B cell (primary cell): ENCODE data around the gene RPL29. TPM values are rescaled to one million over a fixed set of nuclear protein-coding genes. Genes with fewer than 3 reads are reported as not detected.

Experiments
- ATAC-seq: fragments of 200-7000 bp; cut with Tn5 transposase; one replicate; pipeline ENCODE4 v1.10.0; 2021; ENCODE audit warnings: low read depth, mild to moderate bottlenecking, moderate number of reproducible peaks, moderate library complexity
- CTCF ChIA-PET: fragments of 350-600 bp; sonication (Branson Sonifier 250); formaldehyde crosslinking; loops from one replicate; lab custom pipeline; 2021; ENCODE audit warnings: antibody characterized with exemption, inconsistent platforms; lab: Charles Lee
- POLR2A ChIA-PET: fragments of 350-600 bp; sonication (Branson Sonifier 250); formaldehyde crosslinking; loops from one replicate; lab custom pipeline; 2021; ENCODE audit warnings: antibody characterized with exemption; lab: Charles Lee
- DNase-seq: peaks from one replicate; pipeline ENCODE4 v3.0.0; 2013
- H2AFZ ChIP-seq: 2 replicates; pipeline ENCODE4 v1.6.1; 2012; ENCODE audit warnings: mild to moderate bottlenecking, low read depth, low read length; ENCODE audit not compliant: insufficient read depth, poor library complexity, severe bottlenecking
- H3K27ac ChIP-seq, 2 donors: 1 replicate in 1 of 2; 2 replicates in 1 of 2; pipeline ENCODE4 v1.5.1; 2012 to 2013; ENCODE audit warnings: low read length in 2 of 2, mild to moderate bottlenecking in 2 of 2, moderate library complexity in 1 of 2
- H3K27me3 ChIP-seq, 4 experiments: fragments of 200-600 bp in 1 of 4; sonication (generic) in 1 of 4; replicated peaks in 1 of 4; 1 replicate in 2 of 4; 2 replicates in 2 of 4; pipeline versions ENCODE4 v1.6.1 to v1.7.0; 2013 to 2016; ENCODE audit warnings: low read length in 3 of 4, mild to moderate bottlenecking in 2 of 4, mixed read lengths in 1 of 4, moderate library complexity in 1 of 4; ENCODE audit not compliant: insufficient read depth in 4 of 4, control insufficient read depth in 3 of 4; ENCODE audit errors: control extremely low read depth in 1 of 4
- H3K36me3 ChIP-seq, 2 experiments: replicated peaks in 1 of 2; 1 replicate in 1 of 2; 2 replicates in 1 of 2; pipeline versions ENCODE4 v1.6.1 to v1.7.1; 2013; ENCODE audit warnings: low read length in 1 of 2; ENCODE audit not compliant: insufficient read depth in 2 of 2, control insufficient read depth in 1 of 2; ENCODE audit errors: control extremely low read depth in 1 of 2, extremely low read depth in 1 of 2
- H3K4me1 ChIP-seq, 2 donors: fragments of 200-600 bp in 1 of 2; sonication (generic) in 1 of 2; 1 replicate in 1 of 2; 2 replicates in 1 of 2; pipeline versions ENCODE4 v1.5.1 to v1.6.1; 2013 to 2017; ENCODE audit warnings: low read length in 2 of 2; ENCODE audit not compliant: control insufficient read depth in 2 of 2, insufficient read depth in 2 of 2
- H3K4me2 ChIP-seq: replicated peaks from 2 replicates; pipeline ENCODE3; 2012; ENCODE audit warnings: mild to moderate bottlenecking, low read depth, low read length; ENCODE audit not compliant: poor library complexity, severe bottlenecking
- H3K4me3 ChIP-seq, 5 experiments: fragments of 200-600 bp in 1 of 5; sonication (generic) in 1 of 5; 1 replicate in 3 of 5; 2 replicates in 2 of 5; pipeline versions ENCODE4 v1.5.1 to v1.7.0; 2011 to 2016; ENCODE audit warnings: low read length in 4 of 5, mild to moderate bottlenecking in 4 of 5, low read depth in 2 of 5, control low read depth in 1 of 5, moderate library complexity in 1 of 5; ENCODE audit not compliant: insufficient read depth in 1 of 5; ENCODE audit errors: control extremely low read depth in 1 of 5, extremely low read depth in 1 of 5
- H3K79me2 ChIP-seq: fragments of 200-600 bp; sonication (generic); one replicate; pipeline ENCODE4 v1.6.0; 2016; ENCODE audit warnings: low read length; ENCODE audit not compliant: control insufficient read depth, insufficient read depth
- H3K9ac ChIP-seq: fragments of 200-600 bp; sonication (generic); 2 replicates; pipeline ENCODE4 v1.6.1; 2017; ENCODE audit warnings: mild to moderate bottlenecking, low read length, moderate library complexity
- H3K9me3 ChIP-seq, 3 donors: one replicate each; pipeline versions ENCODE4 v1.6.1 to v1.7.1; 2013; ENCODE audit warnings: low read length in 2 of 3; ENCODE audit not compliant: control insufficient read depth in 2 of 3, insufficient read depth in 1 of 3; ENCODE audit errors: control extremely low read depth in 1 of 3
- H4K20me1 ChIP-seq: 2 replicates; pipeline ENCODE4 v1.6.0; 2012; ENCODE audit warnings: mild to moderate bottlenecking, low read length; ENCODE audit not compliant: insufficient read depth, control insufficient read depth, poor library complexity, severe bottlenecking
- H3K27ac Mint-ChIP-seq: one replicate; pipeline ENCODE4 v1.8.0; 2021; ENCODE audit warnings: mixed read lengths
- H3K27me3 Mint-ChIP-seq: one replicate; pipeline ENCODE4 v1.8.0; 2021; ENCODE audit warnings: mixed read lengths
- H3K4me1 Mint-ChIP-seq: one replicate; pipeline ENCODE4 v1.8.0; 2021; ENCODE audit warnings: mixed read lengths
- H3K4me3 Mint-ChIP-seq: one replicate; pipeline ENCODE4 v1.8.0; 2021; ENCODE audit warnings: mixed read lengths
- H3K9me3 Mint-ChIP-seq: one replicate; pipeline ENCODE4 v1.8.0; 2022; ENCODE audit warnings: mixed read lengths; ENCODE audit not compliant: insufficient read depth
- EZH2 ChIP-seq: IDR thresholded peaks from 2 replicates; pipeline ENCODE4 v1.6.1; 2012; ENCODE audit warnings: borderline replicate concordance, low read depth, mild to moderate bottlenecking, moderate library complexity, low read length; ENCODE audit not compliant: insufficient read depth, poor library complexity, severe bottlenecking
- WGBS: methylation state at CpG from one replicate; pipeline ENCODE4 v1.1.5; 2013; ENCODE audit warnings: missing lambda C conversion rate; ENCODE audit not compliant: insufficient coverage; 5-methylcytosine and 5-hydroxymethylcytosine counted together
- intact Hi-C: fragments of 100-400 bp; cut with micrococcal nuclease; formaldehyde crosslinking; loops from one replicate; pipeline ENCODE4 v1.10.0; 2022
- polyA plus RNA-seq: library from polyadenylated mRNA; depleted of rRNA; stranded (reverse); fragments of >200 nt; gene quantifications from 2 replicates; pipeline ENCODE4 v1.2.3, GENCODE V29; 2012
- total RNA-seq, 2 donors: library from RNA; stranded (reverse); fragments of 120-200 nt in 1 of 2; gene quantifications; 1 replicate in 1 of 2; 2 replicates in 1 of 2; pipeline versions ENCODE4 v1.2.3 to v1.2.4, GENCODE V29; 2013 to 2022
- TF ChIP-seq, protein P1 (sequence below): fragments of 200-600 bp; IDR thresholded peaks from one replicate; pipeline ENCODE4 v1.8.0; 2022; ENCODE audit warnings: antibody characterized with exemption, mild to moderate bottlenecking

The RPL29 gene
- total and polyA plus RNA-seq, 2 donors (not counting 1 experiment from before 2014, with no cell fraction given), result 1,552 to 3,787 TPM

- H2AFZ ChIP-seq, result no peak overlapping the region
- 90% methylated on average over 3 of the region's 4 CpGs for WGBS
- H3K9ac ChIP-seq, result no peak overlapping the region
- DNase-seq (no peak), ATAC-seq (no peak)
- Mint-ChIP-seq H3K27me3 (no peaks in the 10 kb centered on the region), H3K27ac (no peak overlapping the region), H3K4me1 (peaks cover 34% of the 10 kb centered on the region), H3K4me3 (no peak overlapping the region), H3K9me3 (no peaks in the 10 kb centered on the region)
- no peaks in the 10 kb centered on the region for H4K20me1 ChIP-seq
- ChIA-PET POLR2A (no interaction called here), CTCF (no interaction called here)
- H3K79me2 ChIP-seq, result peaks cover 31% of the 10 kb centered on the region
- peaks cover 0 to 5% of the 10 kb centered on the region in 2 experiments for H3K36me3 ChIP-seq
- no peak overlapping the region for H3K4me2 ChIP-seq
- no peaks in the 10 kb centered on the region for H3K27me3 ChIP-seq
- peaks cover 24 to 33% of the 10 kb centered on the region in 2 donors for H3K4me1 ChIP-seq
- no peaks in the 10 kb centered on the region for H3K9me3 ChIP-seq
- H3K27ac ChIP-seq, result no peak overlapping the region
- intact Hi-C loops, result loop anchor here (10.0 kb wide), 1 partner anchor 727 kb away; the partner anchor contains the start of genes GLT8D1 and SPCS1
- H3K4me3 ChIP-seq, result no peak overlapping the region
- TF ChIP-seq, protein P1, sequence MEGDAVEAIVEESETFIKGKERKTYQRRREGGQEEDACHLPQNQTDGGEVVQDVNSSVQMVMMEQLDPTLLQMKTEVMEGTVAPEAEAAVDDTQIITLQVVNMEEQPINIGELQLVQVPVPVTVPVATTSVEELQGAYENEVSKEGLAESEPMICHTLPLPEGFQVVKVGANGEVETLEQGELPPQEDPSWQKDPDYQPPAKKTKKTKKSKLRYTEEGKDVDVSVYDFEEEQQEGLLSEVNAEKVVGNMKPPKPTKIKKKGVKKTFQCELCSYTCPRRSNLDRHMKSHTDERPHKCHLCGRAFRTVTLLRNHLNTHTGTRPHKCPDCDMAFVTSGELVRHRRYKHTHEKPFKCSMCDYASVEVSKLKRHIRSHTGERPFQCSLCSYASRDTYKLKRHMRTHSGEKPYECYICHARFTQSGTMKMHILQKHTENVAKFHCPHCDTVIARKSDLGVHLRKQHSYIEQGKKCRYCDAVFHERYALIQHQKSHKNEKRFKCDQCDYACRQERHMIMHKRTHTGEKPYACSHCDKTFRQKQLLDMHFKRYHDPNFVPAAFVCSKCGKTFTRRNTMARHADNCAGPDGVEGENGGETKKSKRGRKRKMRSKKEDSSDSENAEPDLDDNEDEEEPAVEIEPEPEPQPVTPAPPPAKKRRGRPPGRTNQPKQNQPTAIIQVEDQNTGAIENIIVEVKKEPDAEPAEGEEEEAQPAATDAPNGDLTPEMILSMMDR, result no peak
- TF ChIP-seq EZH2, result no peak
Observed at GRCh38 chr3:51978143-51978502, 17.6 kb downstream of the RPL29 start.

DNA sequence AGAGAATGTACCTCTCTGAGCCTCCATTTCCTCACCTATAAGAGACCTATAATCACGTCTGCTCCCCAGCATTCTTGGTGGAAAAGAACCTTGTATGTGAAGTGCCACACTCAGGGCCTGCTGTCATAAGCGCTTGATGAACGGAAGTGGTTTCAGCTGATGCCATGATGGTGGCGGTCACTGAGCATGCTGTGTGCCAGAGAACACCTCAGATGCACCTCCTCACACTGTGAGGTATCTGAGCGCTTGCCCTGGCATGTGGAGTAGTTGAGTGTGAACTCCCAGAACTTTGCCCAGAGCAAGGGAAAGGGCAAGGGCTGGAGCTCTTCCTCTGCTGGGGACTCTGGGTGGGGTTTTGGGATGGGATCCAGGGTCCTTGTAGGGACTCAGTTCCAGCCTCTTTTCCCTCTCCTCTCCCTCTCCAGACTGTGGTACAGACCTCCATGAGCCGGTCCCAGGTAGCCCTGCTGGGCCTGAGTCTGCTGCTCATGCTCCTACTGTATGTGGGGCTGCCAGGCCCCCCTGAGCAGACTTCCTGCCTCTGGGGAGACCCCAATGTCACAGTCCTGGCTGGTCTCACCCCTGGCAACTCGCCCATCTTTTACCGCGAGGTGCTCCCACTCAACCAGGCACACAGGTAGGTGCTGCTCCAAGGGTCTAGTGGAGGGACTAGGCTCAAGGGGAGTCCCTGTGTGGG, 18.1 kb downstream of the RPL29 start:
- peaks cover 31% of the 10 kb centered on the region for H3K79me2 ChIP-seq
- H4K20me1 ChIP-seq, result no peaks in the 10 kb centered on the region
- H3K27ac ChIP-seq, result no peak overlapping the region
- peaks cover 30% of the 10 kb centered on the region for H3K4me1 Mint-ChIP-seq
- H3K4me1 ChIP-seq, result peaks cover 22 to 31% of the 10 kb centered on the region in 2 donors
- POLR2A ChIA-PET, result no interaction called here
- H3K27me3 Mint-ChIP-seq, result no peaks in the 10 kb centered on the region
- H3K9me3 Mint-ChIP-seq, result no peaks in the 10 kb centered on the region
- ATAC-seq, result no peak
- DNase-seq, result no peak
- H3K27me3 ChIP-seq, result no peaks in the 10 kb centered on the region
- TF ChIP-seq EZH2, result no peak
- TF ChIP-seq, protein P1, result no peak
- WGBS, result 70% methylated on average over 4 of the region's 9 CpGs
- H3K9me3 ChIP-seq, result no peaks in the 10 kb centered on the region
- no peak overlapping the region for H3K4me3 ChIP-seq
- no peak overlapping the region for H2AFZ ChIP-seq
- H3K9ac ChIP-seq, result no peak overlapping the region
- H3K36me3 ChIP-seq, result peaks cover 0 to 5% of the 10 kb centered on the region in 2 experiments
- CTCF ChIA-PET, result no interaction called here
- H3K4me3 Mint-ChIP-seq, result peak overlapping the region; percentile 65
- H3K4me2 ChIP-seq, result no peak overlapping the region
- intact Hi-C loops, result loop anchor here (10.0 kb wide), 1 partner anchor 727 kb away; the partner anchor contains the start of genes GLT8D1 and SPCS1
- H3K27ac Mint-ChIP-seq, result peak overlapping the region; percentile 37
